Fibroblast of mammary gland (primary cell): Measurements from ENCODE around the gene MYH13.

Source experiments
- DNase-seq: peaks from one replicate; pipeline ENCODE4 v3.0.0-alpha.2; 2010; ENCODE audit warnings: low read depth
- H3K4me3 ChIP-seq: 2 replicates; pipeline ENCODE4 v1.5.1; 2011; ENCODE audit warnings: low read depth, mild to moderate bottlenecking, low read length, moderate library complexity; ENCODE audit not compliant: control insufficient read depth
- CTCF ChIP-seq: conservative IDR thresholded peaks from 2 replicates; pipeline ENCODE4 v1.5.1; 2011; ENCODE audit warnings: low read depth, low read length, inconsistent platforms; ENCODE audit not compliant: control insufficient read depth, insufficient read depth

The MYH13 gene

GRCh38 chr17:10372906-10373305, at the start of gene MYH13:
Gene MYH13 (minus strand): TSS chr17:10373006. CDS start chr17:10364530, 8,476 bp downstream.
- no peak for DNase-seq
- H3K4me3 ChIP-seq: no peak within 1 kb of the TSS
- no peak for TF ChIP-seq CTCF

DNA sequence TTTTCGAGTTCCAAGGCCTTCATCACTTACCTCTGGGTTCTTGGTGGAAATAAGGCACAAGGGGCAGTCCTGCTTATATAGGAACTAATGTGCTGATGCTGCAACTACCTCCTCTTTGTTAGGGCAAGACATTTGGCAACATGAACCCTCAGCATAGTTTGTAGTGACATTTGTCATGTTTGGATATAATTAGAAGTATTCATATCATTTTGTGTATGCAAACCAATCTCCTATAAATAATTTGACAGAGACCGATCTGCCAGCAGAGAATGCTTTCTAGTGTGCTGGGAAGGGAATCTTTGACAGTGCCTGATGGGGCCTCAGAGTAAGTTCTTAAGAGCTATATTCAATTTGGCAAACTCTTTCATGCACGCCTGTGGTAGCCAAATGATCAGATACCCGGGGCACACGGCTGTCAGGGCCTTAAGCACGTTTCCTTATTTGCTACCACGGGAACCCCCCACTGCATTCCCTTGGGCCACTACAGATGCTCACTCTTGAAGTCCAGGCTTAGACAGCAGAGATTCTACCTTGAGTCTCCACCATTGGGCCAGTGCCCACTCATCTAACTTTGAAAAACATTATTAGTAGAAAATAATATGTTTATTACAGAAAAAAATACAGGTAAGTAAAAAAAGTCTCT, 49.2 kb upstream of the MYH13 start, which contains the start of gene MYH8:
MYH8 (minus strand) TSS at position 51 of the 643 bp plus-strand sequence. CDS start 1,723 bp downstream, outside the sequence.
- H3K4me3 ChIP-seq: no peak within 1 kb of the TSS
- no peak for TF ChIP-seq CTCF
- DNase-seq: no peak

- no peak for TF ChIP-seq CTCF
- no peak overlapping the region for H3K4me3 ChIP-seq
- no peak for DNase-seq
Observed at GRCh38 chr17:10421211-10421610, 48.4 kb upstream of the MYH13 start.

- no peak overlapping the region for H3K4me3 ChIP-seq
- no peak for TF ChIP-seq CTCF
- DNase-seq: no peak
Observed at GRCh38 chr17:10420811-10421210, 48.0 kb upstream of the MYH13 start.

DNA sequence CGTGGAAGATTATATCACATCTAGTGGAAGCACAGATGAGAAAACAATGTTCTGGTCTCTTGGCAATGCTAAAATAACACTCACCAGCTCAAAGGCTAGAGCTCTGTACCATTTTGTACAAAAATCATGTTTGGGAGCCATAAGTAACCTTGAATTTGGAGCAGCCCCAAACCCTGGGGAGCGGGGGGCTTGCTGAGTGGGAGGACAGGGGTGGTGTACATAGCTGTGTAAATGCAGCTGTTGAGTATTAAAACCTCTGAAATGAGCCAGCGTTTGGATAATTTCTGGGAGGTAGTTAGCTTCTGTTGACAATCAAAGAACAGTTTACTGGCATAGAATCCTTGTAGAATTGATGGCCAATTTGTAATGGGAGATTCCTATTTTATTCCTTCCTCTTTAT, 44.6 kb upstream of the MYH13 start:
- TF ChIP-seq CTCF: no peak
- H3K4me3 ChIP-seq: no peak overlapping the region
- DNase-seq: no peak

- no peak for DNase-seq
- TF ChIP-seq CTCF: no peak
- no peak overlapping the region for H3K4me3 ChIP-seq
Observed at GRCh38 chr17:10415161-10415560, 42.4 kb upstream of the MYH13 start.
